ENCODE data around the gene FOXRED1.

DNA sequence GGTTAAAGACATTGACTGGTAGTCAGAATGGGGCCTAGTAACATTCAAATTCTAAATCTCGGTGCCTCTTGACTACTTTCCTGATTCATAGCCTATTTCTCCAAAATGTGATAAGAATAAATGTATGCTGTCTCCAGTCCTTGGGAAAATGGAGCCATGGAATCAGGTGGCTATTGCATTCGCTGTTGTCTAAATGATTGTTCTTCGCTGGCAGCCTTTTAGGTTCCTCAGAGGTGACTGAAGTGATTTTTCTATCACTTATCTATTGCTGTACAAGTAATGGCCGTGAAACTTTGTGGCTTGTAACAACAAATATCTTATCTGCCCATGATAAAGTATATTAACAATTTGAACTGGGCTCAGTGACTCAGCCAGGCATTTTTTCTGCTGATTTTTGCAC is 15.7 kb upstream of the FOXRED1 start:
- no peak for TF ChIP-seq CTCF (IDR thresholded peaks at IDR 0.05)
- no peak for TF ChIP-seq POLR2A (IDR thresholded peaks at IDR 0.05)

Measured in lower leg skin (tissue), 3 donors.